ENCODE measurements around the gene LBHD2. TPM values are rescaled to one million over a fixed set of nuclear protein-coding genes. Genes with fewer than 3 reads are reported as not detected.

LBHD2 gene
- polyA plus RNA-seq, 1 donor (not counting 4 experiments of a cell fraction or from before 2014, with no cell fraction given): not detected

GRCh38 chr14:103100281-103101121 lies 16.5 kb downstream of the LBHD2 start:
- no peak overlapping the region for H3K4me3 ChIP-seq (ENCODE audit: control insufficient read depth in 2 of 3, extremely low read depth in 1 of 3, insufficient read depth in 2 of 3, low read depth in 1 of 3, low read length in 3 of 3)
- no peak for FAIRE-seq

GRCh38 chr14:103101257-103101962 lies 17.4 kb downstream of the LBHD2 start:
- Histone ChIP-seq H3K9me3 (ENCODE audit: control insufficient read depth, low read depth, low read length) (no peaks in the 10 kb centered on the region), H3K4me3 (ENCODE audit: control insufficient read depth in 2 of 3, extremely low read depth in 1 of 3, insufficient read depth in 2 of 3, low read depth in 1 of 3, low read length in 3 of 3) (no peak overlapping the region), H3K4me2 (ENCODE audit: control insufficient read depth, extremely low read depth, insufficient read depth, low read depth, low read length) (no peak overlapping the region), H3K9me1 (ENCODE audit: control insufficient read depth, extremely low read depth, insufficient read depth, low read length) (no peaks in the 10 kb centered on the region), H3K79me2 (ENCODE audit: control insufficient read depth, insufficient read depth, low read length) (no peaks in the 10 kb centered on the region), H3K36me3 (ENCODE audit: control insufficient read depth in 2 of 2, extremely low read depth in 1 of 2, insufficient read depth in 2 of 2, low read length in 2 of 2) (no peaks in the 10 kb centered on the region), H2AFZ (ENCODE audit: control insufficient read depth, low read length) (no peak overlapping the region), H3K27me3 (ENCODE audit: control insufficient read depth, extremely low read depth, insufficient read depth, low read length) (peaks cover 60% of the 10 kb centered on the region), H4K20me1 (ENCODE audit: control insufficient read depth, extremely low read depth, insufficient read depth, low read length) (peaks cover 2% of the 10 kb centered on the region), H3K9ac (ENCODE audit: control insufficient read depth, extremely low read depth, insufficient read depth, low read length) (no peak overlapping the region), H3K4me1 (ENCODE audit: control insufficient read depth, extremely low read depth, insufficient read depth, low read length) (peaks cover 2% of the 10 kb centered on the region), H3K27ac (ENCODE audit: control insufficient read depth, insufficient read depth, low read length) (no peak overlapping the region)
- dilution Hi-C loops (cut with MboI; ENCODE audit: extremely low pct_ligation_motif_present, low sequenced_read_pairs): no loop called here
- TF ChIP-seq EZH2 (IDR thresholded peaks at IDR 0.05; ENCODE audit: low read length) (no peak), CTCF (optimal IDR thresholded peaks at IDR 0.05 in 1 of 3, IDR thresholded peaks at IDR 0.05 in 1 of 3, conservative IDR thresholded peaks at IDR 0.05 in 1 of 3; ENCODE audit: extremely low read depth in 1 of 3, insufficient read depth in 2 of 3, low read length in 3 of 3) (no peak)
- no peak for FAIRE-seq
- no peak for DNase-seq (ENCODE audit: low read depth, low spot score)

More at GRCh38 chr14:103100281-103101121, 16.5 kb downstream of the LBHD2 start:
- no peak overlapping the region for H3K4me2 ChIP-seq (ENCODE audit: control insufficient read depth, extremely low read depth, insufficient read depth, low read depth, low read length)
- no peak overlapping the region for H2AFZ ChIP-seq (ENCODE audit: control insufficient read depth, low read length)
- H3K27ac ChIP-seq (ENCODE audit: control insufficient read depth, insufficient read depth, low read length): no peak overlapping the region
- TF ChIP-seq CTCF (optimal IDR thresholded peaks at IDR 0.05 in 1 of 3, IDR thresholded peaks at IDR 0.05 in 1 of 3, conservative IDR thresholded peaks at IDR 0.05 in 1 of 3; ENCODE audit: extremely low read depth in 1 of 3, insufficient read depth in 2 of 3, low read length in 3 of 3): no peak
- TF ChIP-seq EZH2 (IDR thresholded peaks at IDR 0.05; ENCODE audit: low read length): no peak
- H3K36me3 ChIP-seq (ENCODE audit: control insufficient read depth in 2 of 2, extremely low read depth in 1 of 2, insufficient read depth in 2 of 2, low read length in 2 of 2): no peaks in the 10 kb centered on the region
- H3K9me1 ChIP-seq (ENCODE audit: control insufficient read depth, extremely low read depth, insufficient read depth, low read length): no peaks in the 10 kb centered on the region
- no peaks in the 10 kb centered on the region for H3K9me3 ChIP-seq (ENCODE audit: control insufficient read depth, low read depth, low read length)
- dilution Hi-C loops (cut with MboI; ENCODE audit: extremely low pct_ligation_motif_present, low sequenced_read_pairs): no loop called here
- peaks cover 57% of the 10 kb centered on the region for H3K27me3 ChIP-seq (ENCODE audit: control insufficient read depth, extremely low read depth, insufficient read depth, low read length)
- no peaks in the 10 kb centered on the region for H3K79me2 ChIP-seq (ENCODE audit: control insufficient read depth, insufficient read depth, low read length)
- no peak overlapping the region for H3K9ac ChIP-seq (ENCODE audit: control insufficient read depth, extremely low read depth, insufficient read depth, low read length)
- DNase-seq (ENCODE audit: low read depth, low spot score): no peak
- no peaks in the 10 kb centered on the region for H4K20me1 ChIP-seq (ENCODE audit: control insufficient read depth, extremely low read depth, insufficient read depth, low read length)
- peaks cover 2% of the 10 kb centered on the region for H3K4me1 ChIP-seq (ENCODE audit: control insufficient read depth, extremely low read depth, insufficient read depth, low read length)

Measured in keratinocyte (primary cell).